ENCODE results near the gene HOXD12. TPM values are rescaled to one million over a fixed set of nuclear protein-coding genes. Genes with fewer than 3 reads are reported as not detected.

Gene HOXD12
- total RNA-seq, 3 donors from 2014 or later (not counting 1 experiment from before 2014, with no cell fraction given): not detected

DNA sequence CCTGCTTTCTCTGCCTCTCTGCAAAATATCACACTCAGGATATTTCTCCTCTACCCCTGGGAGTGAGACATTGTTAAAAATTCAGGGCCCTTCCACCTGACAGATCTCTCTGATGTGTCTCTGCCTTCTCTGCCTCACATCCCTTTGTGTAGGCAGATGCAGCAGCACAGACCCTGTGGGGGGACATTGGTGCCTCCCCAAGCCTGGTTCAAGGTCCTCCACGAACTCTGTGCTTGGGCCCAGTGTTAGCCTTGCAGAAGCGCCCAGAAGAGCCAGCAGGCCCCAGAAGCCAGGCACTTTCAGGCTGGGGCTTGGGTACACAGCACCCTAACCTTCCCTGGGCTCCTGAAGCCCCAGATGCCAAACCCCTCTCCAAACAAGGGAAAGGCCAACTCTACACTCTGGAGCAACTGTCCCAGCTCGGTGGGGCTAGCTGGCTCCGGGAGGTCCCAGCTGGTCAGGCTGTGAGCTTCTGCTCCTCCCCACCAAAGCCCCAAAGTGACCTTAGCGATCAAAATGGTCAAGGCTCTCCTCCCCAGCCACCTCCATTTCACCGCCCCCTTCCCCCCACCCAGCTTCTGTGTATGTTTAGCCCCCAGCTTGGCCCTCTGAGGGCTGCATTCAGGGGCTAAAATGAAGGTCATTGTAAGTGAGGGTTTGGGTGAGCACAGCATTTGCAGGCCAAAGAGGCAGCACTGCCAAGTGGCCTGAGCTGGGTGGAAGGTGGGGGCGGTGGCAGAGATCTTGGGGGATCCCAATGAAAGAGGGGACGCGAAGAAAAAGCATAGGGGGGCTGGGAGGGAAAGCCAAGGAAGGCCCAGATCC, 25.6 kb downstream of the HOXD12 start:
- Mint-ChIP-seq H3K36me3 (peaks cover 7% of the 10 kb centered on the region), H3K27ac (no peak overlapping the region), H3K27me3 (ENCODE audit: low read depth in 2 of 2) (peaks cover 69 to 70% of the 10 kb centered on the region in 2 donors), H3K4me1 (peaks cover 8 to 13% of the 10 kb centered on the region in 2 donors), H3K9me3 (no peaks in the 10 kb centered on the region), H3K4me3 (no peak overlapping the region)
- Histone ChIP-seq H3K4me3 (ENCODE audit: low read length) (no peak overlapping the region), H3K4me1 (ENCODE audit: control insufficient read depth, insufficient read depth, low read length) (peaks cover 23% of the 10 kb centered on the region), H3K27ac (ENCODE audit: low read length) (no peak overlapping the region), H3K9me3 (ENCODE audit: control insufficient read depth, insufficient read depth, low read length) (no peaks in the 10 kb centered on the region), H3K27me3 (ENCODE audit: control insufficient read depth, insufficient read depth, low read length) (peaks cover 83% of the 10 kb centered on the region), H3K36me3 (ENCODE audit: control insufficient read depth, insufficient read depth, low read length) (no peaks in the 10 kb centered on the region)
- ATAC-seq (no peak), DNase-seq (no peak)
- intact Hi-C loops (cut with micrococcal nuclease): loop anchor here (5.0 kb wide), 4 partner anchors 38 to 1037 kb away; no protein-coding TSS in a partner anchor
- 25% methylated on average over 8 of the region's 9 CpGs for WGBS (ENCODE audit: insufficient coverage)
- TF ChIP-seq, protein P1, sequence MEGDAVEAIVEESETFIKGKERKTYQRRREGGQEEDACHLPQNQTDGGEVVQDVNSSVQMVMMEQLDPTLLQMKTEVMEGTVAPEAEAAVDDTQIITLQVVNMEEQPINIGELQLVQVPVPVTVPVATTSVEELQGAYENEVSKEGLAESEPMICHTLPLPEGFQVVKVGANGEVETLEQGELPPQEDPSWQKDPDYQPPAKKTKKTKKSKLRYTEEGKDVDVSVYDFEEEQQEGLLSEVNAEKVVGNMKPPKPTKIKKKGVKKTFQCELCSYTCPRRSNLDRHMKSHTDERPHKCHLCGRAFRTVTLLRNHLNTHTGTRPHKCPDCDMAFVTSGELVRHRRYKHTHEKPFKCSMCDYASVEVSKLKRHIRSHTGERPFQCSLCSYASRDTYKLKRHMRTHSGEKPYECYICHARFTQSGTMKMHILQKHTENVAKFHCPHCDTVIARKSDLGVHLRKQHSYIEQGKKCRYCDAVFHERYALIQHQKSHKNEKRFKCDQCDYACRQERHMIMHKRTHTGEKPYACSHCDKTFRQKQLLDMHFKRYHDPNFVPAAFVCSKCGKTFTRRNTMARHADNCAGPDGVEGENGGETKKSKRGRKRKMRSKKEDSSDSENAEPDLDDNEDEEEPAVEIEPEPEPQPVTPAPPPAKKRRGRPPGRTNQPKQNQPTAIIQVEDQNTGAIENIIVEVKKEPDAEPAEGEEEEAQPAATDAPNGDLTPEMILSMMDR (IDR thresholded peaks at IDR 0.05): no peak

DNA sequence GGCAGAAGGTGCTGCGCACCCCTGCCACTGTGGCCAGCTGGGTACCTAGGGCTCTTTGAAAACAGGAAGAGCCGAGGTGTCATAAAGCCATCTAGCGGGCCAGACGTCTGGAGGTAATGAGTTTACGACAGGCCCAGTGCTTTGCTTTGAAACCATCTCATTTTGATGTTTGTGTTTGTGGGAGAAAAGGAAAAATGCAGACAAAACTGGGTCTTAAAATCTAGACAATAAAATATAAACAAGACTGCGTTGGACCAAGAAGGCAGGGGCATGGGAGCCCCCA, 26.1 kb downstream of the HOXD12 start:
- Histone ChIP-seq H3K4me1 (ENCODE audit: control insufficient read depth, insufficient read depth, low read length) (peaks cover 25% of the 10 kb centered on the region), H3K4me3 (ENCODE audit: low read length) (no peak overlapping the region), H3K27ac (ENCODE audit: low read length) (no peak overlapping the region), H3K9me3 (ENCODE audit: control insufficient read depth, insufficient read depth, low read length) (no peaks in the 10 kb centered on the region), H3K27me3 (ENCODE audit: control insufficient read depth, insufficient read depth, low read length) (peaks cover 79% of the 10 kb centered on the region), H3K36me3 (ENCODE audit: control insufficient read depth, insufficient read depth, low read length) (no peaks in the 10 kb centered on the region)
- 18% methylated on average over 6 of the region's 6 CpGs for WGBS (ENCODE audit: insufficient coverage)
- H3K4me1 Mint-ChIP-seq: peaks cover 10 to 16% of the 10 kb centered on the region in 2 donors
- intact Hi-C loops (cut with micrococcal nuclease): loop anchor here (5.0 kb wide), 3 partner anchors 512 to 1037 kb away; no protein-coding TSS in a partner anchor
- ATAC-seq: no peak
- H3K4me3 Mint-ChIP-seq: no peak overlapping the region
- peaks cover 8% of the 10 kb centered on the region for H3K36me3 Mint-ChIP-seq
- DNase-seq: no peak
- no peak overlapping the region for H3K27ac Mint-ChIP-seq
- H3K9me3 Mint-ChIP-seq: no peaks in the 10 kb centered on the region
- H3K27me3 Mint-ChIP-seq (ENCODE audit: low read depth in 2 of 2): peaks cover 66% of the 10 kb centered on the region in 2 donors
- TF ChIP-seq, protein P1 (IDR thresholded peaks at IDR 0.05): no peak

DNA sequence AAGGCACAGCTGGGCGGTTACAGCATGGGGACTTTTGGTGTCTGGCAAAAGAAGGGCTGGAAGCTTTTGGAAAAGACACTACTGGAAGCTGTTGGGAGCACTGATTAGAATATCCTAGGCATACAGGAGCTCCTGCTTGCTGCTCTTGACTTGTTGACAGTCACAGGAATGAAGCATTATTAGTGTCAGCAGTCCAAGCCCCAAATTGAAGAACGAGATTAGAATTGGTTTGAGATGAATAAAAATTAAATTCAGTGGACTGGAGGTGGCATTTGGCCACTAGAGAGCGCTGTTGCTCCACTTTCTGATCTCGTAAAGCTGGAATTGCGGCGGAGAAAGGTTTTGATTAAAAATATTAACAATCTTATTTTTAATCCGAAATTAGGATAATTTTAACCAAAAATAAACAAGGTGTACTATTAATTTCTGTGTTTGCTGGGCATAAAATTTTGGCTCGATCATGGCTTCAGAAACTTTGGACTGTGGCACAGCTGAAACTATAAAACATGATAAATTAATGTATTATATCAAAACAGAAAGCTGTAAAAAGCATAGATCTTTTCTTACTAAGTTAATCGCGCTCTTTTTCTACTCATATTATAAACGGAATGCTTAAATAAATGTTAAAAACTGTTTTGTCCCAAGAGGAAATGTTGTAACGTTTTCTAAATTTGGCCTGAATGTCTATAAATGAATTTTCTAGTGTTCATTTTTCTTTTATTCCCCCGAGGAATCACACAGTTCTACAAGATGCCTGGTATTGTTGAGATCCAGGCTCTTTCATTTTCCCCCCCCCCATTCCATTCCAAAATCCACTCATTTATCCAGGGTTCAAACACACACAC, 27.6 kb downstream of the HOXD12 start:
- Mint-ChIP-seq H3K27me3 (ENCODE audit: low read depth in 2 of 2) (peaks cover 69 to 75% of the 10 kb centered on the region in 2 donors), H3K27ac (peak overlapping the region in 1 of 2 donors; percentile 18), H3K9me3 (no peaks in the 10 kb centered on the region), H3K4me1 (peaks cover 22 to 27% of the 10 kb centered on the region in 2 donors), H3K36me3 (peaks cover 17% of the 10 kb centered on the region), H3K4me3 (peak overlapping the region; percentile 40)
- DNase-seq: peak; percentile 57 to 87
- Histone ChIP-seq H3K36me3 (ENCODE audit: control insufficient read depth, insufficient read depth, low read length) (no peaks in the 10 kb centered on the region), H3K27ac (ENCODE audit: low read length) (no peak overlapping the region), H3K4me3 (ENCODE audit: low read length) (no peak overlapping the region), H3K27me3 (ENCODE audit: control insufficient read depth, insufficient read depth, low read length) (peaks cover 82% of the 10 kb centered on the region), H3K9me3 (ENCODE audit: control insufficient read depth, insufficient read depth, low read length) (no peaks in the 10 kb centered on the region), H3K4me1 (ENCODE audit: control insufficient read depth, insufficient read depth, low read length) (peaks cover 26% of the 10 kb centered on the region)
- peak in 1 of 3 donors; percentile 32 for ATAC-seq
- 9% methylated on average over 7 of the region's 13 CpGs for WGBS (ENCODE audit: insufficient coverage)
- TF ChIP-seq, protein P1 (IDR thresholded peaks at IDR 0.05): peak; percentile 93
- intact Hi-C loops (cut with micrococcal nuclease): loop anchor here (1.0 to 5.0 kb wide), 6 partner anchors 328 to 1035 kb away; no protein-coding TSS in a partner anchor
